SK-N-SH treated with all-trans-retinoic acid at 6 μM for 48 hours (cell line): Measurements from ENCODE around the gene CD320.

ENCODE experiments used
- ATAC-seq: fragments of 200-7000 bp; cut with Tn5 transposase; 3 replicates; pipeline ENCODE4 v1.9.1; 2020; ENCODE audit warnings: mild to moderate bottlenecking, moderate library complexity
- ARNTL ChIP-seq: fragments of 450-650 bp; formaldehyde crosslinking; IDR thresholded peaks from 2 replicates; pipeline ENCODE4 v1.5.0; 2020; ENCODE audit warnings: low read depth, mild to moderate bottlenecking, moderate library complexity, borderline replicate concordance
- BACH2 ChIP-seq: fragments of 250-450 bp; sonication (Bioruptor Pico); IDR thresholded peaks from 2 replicates; pipeline ENCODE4 v1.9.0; 2021; ENCODE audit warnings: mild to moderate bottlenecking, borderline replicate concordance
- CSDC2 ChIP-seq: fragments of 250-450 bp; sonication (Bioruptor Pico); IDR thresholded peaks from 2 replicates; pipeline ENCODE4 v1.5.0; 2020; ENCODE audit warnings: mild to moderate bottlenecking, moderate library complexity
- ESRRG ChIP-seq: fragments of 250-450 bp; sonication (Bioruptor Pico); IDR thresholded peaks from 2 replicates; pipeline ENCODE4 v1.6.1; 2021; ENCODE audit warnings: mild to moderate bottlenecking
- GLIS3 ChIP-seq: fragments of 250-450 bp; sonication (Bioruptor Pico); IDR thresholded peaks from 2 replicates; pipeline ENCODE4 v1.5.0; 2020; ENCODE audit warnings: mild to moderate bottlenecking, moderate library complexity
- ISL1 ChIP-seq: fragments of 250-450 bp; sonication (Bioruptor Pico); IDR thresholded peaks from 2 replicates; pipeline ENCODE4 v2.1.2; 2022; ENCODE audit warnings: mild to moderate bottlenecking, moderate library complexity
- OSR1 ChIP-seq: fragments of 250-450 bp; sonication (Bioruptor Pico); IDR thresholded peaks from 2 replicates; pipeline ENCODE4 v1.8.0; 2022; ENCODE audit warnings: moderate library complexity, mild to moderate bottlenecking, inconsistent platforms
- PPARA ChIP-seq: fragments of 250-450 bp; sonication (Bioruptor Pico); IDR thresholded peaks from 2 replicates; pipeline ENCODE4 v1.5.0; 2020; ENCODE audit warnings: mild to moderate bottlenecking, borderline replicate concordance
- RARB ChIP-seq: fragments of 250-450 bp; sonication (Bioruptor Pico); IDR thresholded peaks from 2 replicates; pipeline ENCODE4 v1.8.0; 2021; ENCODE audit warnings: mild to moderate bottlenecking, moderate library complexity
- SNAI2 ChIP-seq: fragments of 250-450 bp; sonication (Bioruptor Pico); IDR thresholded peaks from 2 replicates; pipeline ENCODE4 v1.5.0; 2020; ENCODE audit warnings: mild to moderate bottlenecking, moderate library complexity
- TCF4 ChIP-seq: fragments of 250-450 bp; sonication (Bioruptor Pico); IDR thresholded peaks from 2 replicates; pipeline ENCODE4 v1.8.0; 2021; ENCODE audit warnings: mild to moderate bottlenecking, moderate library complexity, borderline replicate concordance
- TOX ChIP-seq: fragments of 250-450 bp; sonication (Bioruptor Pico); IDR thresholded peaks from 2 replicates; pipeline ENCODE4 v1.8.0; 2021; ENCODE audit warnings: mild to moderate bottlenecking, moderate library complexity, borderline replicate concordance
- ZFP3 ChIP-seq: fragments of 250-450 bp; sonication (Bioruptor Pico); IDR thresholded peaks from 2 replicates; pipeline ENCODE4 v1.5.0; 2020; ENCODE audit warnings: mild to moderate bottlenecking, moderate library complexity
- ZFP30 ChIP-seq: fragments of 450-650 bp; formaldehyde crosslinking; IDR thresholded peaks from 2 replicates; pipeline ENCODE4 v1.5.0; 2022; ENCODE audit warnings: mild to moderate bottlenecking, moderate library complexity
- ZNF565 ChIP-seq: fragments of 450-650 bp; formaldehyde crosslinking; conservative IDR thresholded peaks from 2 replicates; pipeline ENCODE4 v1.5.0; 2020; ENCODE audit warnings: low read depth, mild to moderate bottlenecking, moderate library complexity
- ZNF70 ChIP-seq: fragments of 450-650 bp; formaldehyde crosslinking; IDR thresholded peaks from 2 replicates; pipeline ENCODE4 v1.5.0; 2020; ENCODE audit warnings: mild to moderate bottlenecking, moderate library complexity
- ZNF8 ChIP-seq: fragments of 450-650 bp; formaldehyde crosslinking; IDR thresholded peaks from 2 replicates; pipeline ENCODE4 v1.5.0; 2020; ENCODE audit warnings: mild to moderate bottlenecking, moderate library complexity
- TF ChIP-seq, protein P1 (sequence below): fragments of 250-450 bp; sonication (Bioruptor Pico); IDR thresholded peaks from 2 replicates; pipeline ENCODE4 v1.8.0; 2020; ENCODE audit warnings: mild to moderate bottlenecking, moderate library complexity, borderline replicate concordance
- TF ChIP-seq, protein P2 (sequence below): fragments of 250-450 bp; sonication (Bioruptor Pico); IDR thresholded peaks from 2 replicates; pipeline ENCODE4 v1.8.0; 2021; ENCODE audit warnings: low read depth, mild to moderate bottlenecking, moderate library complexity, borderline replicate concordance
- TF ChIP-seq, protein P3 (sequence below): fragments of 250-450 bp; sonication (Bioruptor Pico); IDR thresholded peaks from 2 replicates; pipeline ENCODE4 v1.5.1; 2020; ENCODE audit warnings: low read depth, mild to moderate bottlenecking, moderate library complexity
- TF ChIP-seq, protein P4 (sequence below): fragments of 250-450 bp; sonication (Bioruptor Pico); IDR thresholded peaks from 2 replicates; pipeline ENCODE4 v1.5.0; 2020; ENCODE audit warnings: mild to moderate bottlenecking, moderate library complexity
- TF ChIP-seq, protein P5 (sequence below): fragments of 250-450 bp; sonication (Bioruptor Pico); IDR thresholded peaks from 2 replicates; pipeline ENCODE4 v1.5.1; 2021; ENCODE audit warnings: mild to moderate bottlenecking, moderate library complexity

The CD320 gene

DNA sequence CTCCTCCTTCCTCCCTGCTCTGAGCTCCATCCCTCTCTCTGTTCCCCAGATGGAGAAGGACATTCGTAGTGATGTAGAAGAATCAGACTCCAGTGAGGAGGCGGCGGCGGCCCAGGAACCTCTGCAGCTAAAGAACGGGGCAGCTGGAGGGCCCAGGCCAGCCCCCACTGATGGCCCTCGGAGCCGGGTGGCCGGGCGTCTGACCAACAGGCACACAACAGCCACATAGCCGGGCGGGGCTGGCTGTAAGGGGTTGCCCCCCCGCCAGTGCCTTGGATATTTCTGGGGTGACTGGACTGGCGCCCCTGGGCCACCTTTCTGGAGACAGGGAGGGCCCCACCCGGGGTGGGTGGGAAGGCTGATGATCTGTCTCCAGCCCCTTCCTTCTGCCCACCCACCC, 46.3 kb downstream of the CD320 start:
- no peak for ATAC-seq
- no peak for TF ChIP-seq TCF4 (CRISPR knock-in tag)
- TF ChIP-seq ZNF8 (CRISPR knock-in tag): no peak
- TF ChIP-seq, protein P1, sequence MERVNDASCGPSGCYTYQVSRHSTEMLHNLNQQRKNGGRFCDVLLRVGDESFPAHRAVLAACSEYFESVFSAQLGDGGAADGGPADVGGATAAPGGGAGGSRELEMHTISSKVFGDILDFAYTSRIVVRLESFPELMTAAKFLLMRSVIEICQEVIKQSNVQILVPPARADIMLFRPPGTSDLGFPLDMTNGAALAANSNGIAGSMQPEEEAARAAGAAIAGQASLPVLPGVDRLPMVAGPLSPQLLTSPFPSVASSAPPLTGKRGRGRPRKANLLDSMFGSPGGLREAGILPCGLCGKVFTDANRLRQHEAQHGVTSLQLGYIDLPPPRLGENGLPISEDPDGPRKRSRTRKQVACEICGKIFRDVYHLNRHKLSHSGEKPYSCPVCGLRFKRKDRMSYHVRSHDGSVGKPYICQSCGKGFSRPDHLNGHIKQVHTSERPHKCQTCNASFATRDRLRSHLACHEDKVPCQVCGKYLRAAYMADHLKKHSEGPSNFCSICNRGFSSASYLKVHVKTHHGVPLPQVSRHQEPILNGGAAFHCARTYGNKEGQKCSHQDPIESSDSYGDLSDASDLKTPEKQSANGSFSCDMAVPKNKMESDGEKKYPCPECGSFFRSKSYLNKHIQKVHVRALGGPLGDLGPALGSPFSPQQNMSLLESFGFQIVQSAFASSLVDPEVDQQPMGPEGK (CRISPR knock-in tag): no peak
- TF ChIP-seq, protein P2, sequence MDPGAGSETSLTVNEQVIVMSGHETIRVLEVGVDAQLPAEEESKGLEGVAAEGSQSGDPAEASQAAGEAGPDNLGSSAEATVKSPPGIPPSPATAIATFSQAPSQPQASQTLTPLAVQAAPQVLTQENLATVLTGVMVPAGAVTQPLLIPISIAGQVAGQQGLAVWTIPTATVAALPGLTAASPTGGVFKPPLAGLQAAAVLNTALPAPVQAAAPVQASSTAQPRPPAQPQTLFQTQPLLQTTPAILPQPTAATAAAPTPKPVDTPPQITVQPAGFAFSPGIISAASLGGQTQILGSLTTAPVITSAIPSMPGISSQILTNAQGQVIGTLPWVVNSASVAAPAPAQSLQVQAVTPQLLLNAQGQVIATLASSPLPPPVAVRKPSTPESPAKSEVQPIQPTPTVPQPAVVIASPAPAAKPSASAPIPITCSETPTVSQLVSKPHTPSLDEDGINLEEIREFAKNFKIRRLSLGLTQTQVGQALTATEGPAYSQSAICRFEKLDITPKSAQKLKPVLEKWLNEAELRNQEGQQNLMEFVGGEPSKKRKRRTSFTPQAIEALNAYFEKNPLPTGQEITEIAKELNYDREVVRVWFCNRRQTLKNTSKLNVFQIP (CRISPR knock-in tag): no peak

DNA sequence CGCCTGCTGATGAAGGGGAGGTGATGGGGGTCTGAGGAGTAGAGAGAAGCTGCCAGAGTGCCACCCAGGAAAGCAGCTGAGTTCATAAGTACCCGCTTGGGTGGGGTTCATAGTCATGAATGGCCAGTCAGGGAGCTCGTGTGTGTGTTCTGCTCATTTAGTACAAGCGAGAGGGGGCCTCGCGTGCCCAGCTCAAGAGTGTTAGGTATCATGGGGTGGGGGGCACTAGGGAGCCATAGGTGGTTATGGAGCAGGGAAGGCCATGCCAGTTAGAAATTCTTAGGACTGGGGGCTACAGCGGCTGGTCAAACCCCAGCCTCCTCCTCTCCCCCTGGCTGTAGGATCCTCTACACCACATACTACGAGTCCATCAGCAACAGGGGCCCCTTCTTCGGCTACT, 46.8 kb downstream of the CD320 start:
- ATAC-seq: no peak
- TF ChIP-seq ZFP3 (CRISPR knock-in tag) (no peak), ZFP30 (CRISPR knock-in tag) (no peak), ZNF565 (no peak), CSDC2 (CRISPR knock-in tag) (no peak), OSR1 (CRISPR knock-in tag) (no peak), BACH2 (CRISPR knock-in tag) (no peak), ZNF8 (CRISPR knock-in tag) (no peak), TCF4 (CRISPR knock-in tag) (no peak), GLIS3 (CRISPR knock-in tag) (no peak), ESRRG (CRISPR knock-in tag) (no peak), SNAI2 (CRISPR knock-in tag) (no peak), ARNTL (no peak), ISL1 (no peak)
- TF ChIP-seq, protein P3, sequence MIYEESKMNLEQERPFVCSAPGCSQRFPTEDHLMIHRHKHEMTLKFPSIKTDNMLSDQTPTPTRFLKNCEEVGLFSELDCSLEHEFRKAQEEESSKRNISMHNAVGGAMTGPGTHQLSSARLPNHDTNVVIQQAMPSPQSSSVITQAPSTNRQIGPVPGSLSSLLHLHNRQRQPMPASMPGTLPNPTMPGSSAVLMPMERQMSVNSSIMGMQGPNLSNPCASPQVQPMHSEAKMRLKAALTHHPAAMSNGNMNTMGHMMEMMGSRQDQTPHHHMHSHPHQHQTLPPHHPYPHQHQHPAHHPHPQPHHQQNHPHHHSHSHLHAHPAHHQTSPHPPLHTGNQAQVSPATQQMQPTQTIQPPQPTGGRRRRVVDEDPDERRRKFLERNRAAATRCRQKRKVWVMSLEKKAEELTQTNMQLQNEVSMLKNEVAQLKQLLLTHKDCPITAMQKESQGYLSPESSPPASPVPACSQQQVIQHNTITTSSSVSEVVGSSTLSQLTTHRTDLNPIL (CRISPR knock-in tag): no peak
- TF ChIP-seq, protein P1 (CRISPR knock-in tag): no peak
- TF ChIP-seq, protein P2 (CRISPR knock-in tag): no peak

DNA sequence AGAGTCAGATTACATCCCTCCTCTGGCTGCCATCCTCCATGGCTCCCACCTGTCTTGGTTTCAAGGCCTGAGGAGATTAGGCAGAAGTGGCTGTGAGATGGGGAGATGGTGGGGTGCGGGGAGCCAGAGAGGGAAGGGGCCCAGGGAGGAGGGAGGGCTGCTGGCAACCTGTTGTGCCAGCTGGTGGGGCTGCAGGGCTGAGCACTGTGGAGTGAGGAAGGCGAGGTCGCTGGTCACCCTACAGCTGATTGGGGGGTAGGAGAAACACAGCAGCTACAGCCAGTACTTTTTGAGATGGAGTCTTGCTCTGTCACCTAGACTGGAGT, 48.3 kb downstream of the CD320 start:
- TF ChIP-seq, protein P4, sequence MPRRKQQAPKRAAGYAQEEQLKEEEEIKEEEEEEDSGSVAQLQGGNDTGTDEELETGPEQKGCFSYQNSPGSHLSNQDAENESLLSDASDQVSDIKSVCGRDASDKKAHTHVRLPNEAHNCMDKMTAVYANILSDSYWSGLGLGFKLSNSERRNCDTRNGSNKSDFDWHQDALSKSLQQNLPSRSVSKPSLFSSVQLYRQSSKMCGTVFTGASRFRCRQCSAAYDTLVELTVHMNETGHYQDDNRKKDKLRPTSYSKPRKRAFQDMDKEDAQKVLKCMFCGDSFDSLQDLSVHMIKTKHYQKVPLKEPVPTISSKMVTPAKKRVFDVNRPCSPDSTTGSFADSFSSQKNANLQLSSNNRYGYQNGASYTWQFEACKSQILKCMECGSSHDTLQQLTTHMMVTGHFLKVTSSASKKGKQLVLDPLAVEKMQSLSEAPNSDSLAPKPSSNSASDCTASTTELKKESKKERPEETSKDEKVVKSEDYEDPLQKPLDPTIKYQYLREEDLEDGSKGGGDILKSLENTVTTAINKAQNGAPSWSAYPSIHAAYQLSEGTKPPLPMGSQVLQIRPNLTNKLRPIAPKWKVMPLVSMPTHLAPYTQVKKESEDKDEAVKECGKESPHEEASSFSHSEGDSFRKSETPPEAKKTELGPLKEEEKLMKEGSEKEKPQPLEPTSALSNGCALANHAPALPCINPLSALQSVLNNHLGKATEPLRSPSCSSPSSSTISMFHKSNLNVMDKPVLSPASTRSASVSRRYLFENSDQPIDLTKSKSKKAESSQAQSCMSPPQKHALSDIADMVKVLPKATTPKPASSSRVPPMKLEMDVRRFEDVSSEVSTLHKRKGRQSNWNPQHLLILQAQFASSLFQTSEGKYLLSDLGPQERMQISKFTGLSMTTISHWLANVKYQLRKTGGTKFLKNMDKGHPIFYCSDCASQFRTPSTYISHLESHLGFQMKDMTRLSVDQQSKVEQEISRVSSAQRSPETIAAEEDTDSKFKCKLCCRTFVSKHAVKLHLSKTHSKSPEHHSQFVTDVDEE (CRISPR knock-in tag): no peak
- TF ChIP-seq ZNF8 (CRISPR knock-in tag) (no peak), ZNF565 (no peak), TCF4 (CRISPR knock-in tag) (no peak), RARB (CRISPR knock-in tag) (no peak), BACH2 (CRISPR knock-in tag) (no peak), ZFP3 (CRISPR knock-in tag) (no peak), ZNF70 (no peak), TOX (CRISPR knock-in tag) (no peak), OSR1 (CRISPR knock-in tag) (no peak), ISL1 (no peak), SNAI2 (CRISPR knock-in tag) (no peak), ARNTL (no peak), PPARA (no peak)
- TF ChIP-seq, protein P3 (CRISPR knock-in tag): no peak
- TF ChIP-seq, protein P5, sequence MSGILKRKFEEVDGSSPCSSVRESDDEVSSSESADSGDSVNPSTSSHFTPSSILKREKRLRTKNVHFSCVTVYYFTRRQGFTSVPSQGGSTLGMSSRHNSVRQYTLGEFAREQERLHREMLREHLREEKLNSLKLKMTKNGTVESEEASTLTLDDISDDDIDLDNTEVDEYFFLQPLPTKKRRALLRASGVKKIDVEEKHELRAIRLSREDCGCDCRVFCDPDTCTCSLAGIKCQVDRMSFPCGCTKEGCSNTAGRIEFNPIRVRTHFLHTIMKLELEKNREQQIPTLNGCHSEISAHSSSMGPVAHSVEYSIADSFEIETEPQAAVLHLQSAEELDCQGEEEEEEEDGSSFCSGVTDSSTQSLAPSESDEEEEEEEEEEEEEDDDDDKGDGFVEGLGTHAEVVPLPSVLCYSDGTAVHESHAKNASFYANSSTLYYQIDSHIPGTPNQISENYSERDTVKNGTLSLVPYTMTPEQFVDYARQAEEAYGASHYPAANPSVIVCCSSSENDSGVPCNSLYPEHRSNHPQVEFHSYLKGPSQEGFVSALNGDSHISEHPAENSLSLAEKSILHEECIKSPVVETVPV (CRISPR knock-in tag): no peak
- TF ChIP-seq, all 23 proteins: peak for 0
- ATAC-seq: no peak
